Lower leg skin (tissue), 4 donors: ENCODE measurements around the gene GLYATL2. TPM values are rescaled to one million over a fixed set of nuclear protein-coding genes. Genes with fewer than 3 reads are reported as not detected.

Experiments
- DNase-seq, 2 donors: peaks; one replicate each; pipeline ENCODE4 v3.0.0-alpha.2; 2019; ENCODE audit warnings: low spot score in 2 of 2
- H3K4me3 ChIP-seq: fragments of 200-600 bp; sonication (generic); 2 replicates; pipeline ENCODE4 v1.5.1; 2017; ENCODE audit warnings: mild to moderate bottlenecking, low read depth; ENCODE audit not compliant: poor library complexity, severe bottlenecking
- POLR2A ChIP-seq, 2 donors: fragments of 450-650 bp; IDR thresholded peaks; one replicate each; pipeline ENCODE4 v1.6.1; 2016 to 2017; ENCODE audit warnings: antibody characterized with exemption in 2 of 2, mild to moderate bottlenecking in 1 of 2, moderate library complexity in 1 of 2
- WGBS, 2 donors: methylation state at CpG; one replicate each; pipeline ENCODE4 v1.1.5; 2018; 5-methylcytosine and 5-hydroxymethylcytosine counted together
- intact Hi-C: fragments of 100-400 bp; cut with DNase I; formaldehyde crosslinking; loops from one replicate; pipeline ENCODE4 v1.15.0; 2023; ENCODE audit warnings: low total_unique reads
- total RNA-seq, 4 donors: library from RNA; depleted of rRNA; stranded (reverse); fragments of >200 nt; gene quantifications; one replicate each; pipeline ENCODE4 v1.1.0, GENCODE V29; 2016
- TF ChIP-seq, protein P1 (sequence below), 3 donors: fragments of 450-650 bp; IDR thresholded peaks; one replicate each; pipeline ENCODE4 v1.5.1; 2016; ENCODE audit warnings: antibody characterized with exemption in 3 of 3, mild to moderate bottlenecking in 3 of 3, moderate library complexity in 2 of 3

GLYATL2 gene
- total RNA-seq, 4 donors from 2014 or later, result 0.61 to 2.3 (median 1.9) TPM; not detected in 1

DNA sequence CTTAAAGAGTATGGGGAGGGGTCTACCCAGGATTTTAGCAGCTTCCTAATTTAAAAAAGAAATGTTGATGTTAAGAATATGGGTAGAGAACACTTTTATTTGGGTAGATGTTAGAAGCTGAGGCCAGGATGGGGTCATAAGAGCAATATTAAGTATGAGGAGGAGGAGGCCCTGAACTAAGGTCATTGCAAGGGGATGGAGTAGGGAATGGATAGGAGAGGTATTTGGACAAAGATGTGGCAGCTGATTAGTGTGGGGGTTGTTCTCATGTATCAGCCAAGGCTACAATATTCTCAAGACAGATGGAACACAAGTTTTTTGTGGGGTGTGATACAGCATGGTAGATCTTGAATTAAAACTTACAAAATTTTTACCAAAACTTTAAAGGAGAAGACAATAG lies 35.7 kb upstream of the GLYATL2 start:
- no peak overlapping the region for H3K4me3 ChIP-seq
- TF ChIP-seq, protein P1, sequence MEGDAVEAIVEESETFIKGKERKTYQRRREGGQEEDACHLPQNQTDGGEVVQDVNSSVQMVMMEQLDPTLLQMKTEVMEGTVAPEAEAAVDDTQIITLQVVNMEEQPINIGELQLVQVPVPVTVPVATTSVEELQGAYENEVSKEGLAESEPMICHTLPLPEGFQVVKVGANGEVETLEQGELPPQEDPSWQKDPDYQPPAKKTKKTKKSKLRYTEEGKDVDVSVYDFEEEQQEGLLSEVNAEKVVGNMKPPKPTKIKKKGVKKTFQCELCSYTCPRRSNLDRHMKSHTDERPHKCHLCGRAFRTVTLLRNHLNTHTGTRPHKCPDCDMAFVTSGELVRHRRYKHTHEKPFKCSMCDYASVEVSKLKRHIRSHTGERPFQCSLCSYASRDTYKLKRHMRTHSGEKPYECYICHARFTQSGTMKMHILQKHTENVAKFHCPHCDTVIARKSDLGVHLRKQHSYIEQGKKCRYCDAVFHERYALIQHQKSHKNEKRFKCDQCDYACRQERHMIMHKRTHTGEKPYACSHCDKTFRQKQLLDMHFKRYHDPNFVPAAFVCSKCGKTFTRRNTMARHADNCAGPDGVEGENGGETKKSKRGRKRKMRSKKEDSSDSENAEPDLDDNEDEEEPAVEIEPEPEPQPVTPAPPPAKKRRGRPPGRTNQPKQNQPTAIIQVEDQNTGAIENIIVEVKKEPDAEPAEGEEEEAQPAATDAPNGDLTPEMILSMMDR (IDR thresholded peaks at IDR 0.05), result no peak
- TF ChIP-seq POLR2A (IDR thresholded peaks at IDR 0.05), result no peak
- DNase-seq, result no peak
- intact Hi-C loops, result no loop called here

DNA sequence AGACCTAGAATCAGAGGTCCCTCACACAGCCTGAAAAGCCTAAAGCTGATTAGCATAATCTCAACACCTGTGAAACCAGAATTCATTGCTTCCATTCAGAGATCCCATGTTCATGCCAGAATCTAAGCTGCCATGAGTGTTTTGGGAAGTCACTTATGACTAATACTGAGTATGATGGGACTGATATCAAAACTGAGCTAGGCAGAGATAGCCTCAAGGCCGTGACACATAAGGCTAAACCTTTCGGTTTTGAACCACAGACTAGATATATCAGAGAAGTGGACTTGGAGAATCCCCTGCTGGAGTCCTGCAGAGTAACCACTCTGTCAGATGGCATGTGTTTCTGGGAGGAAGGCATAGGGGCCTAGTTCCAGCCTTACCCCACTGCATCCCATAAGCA lies 23.1 kb upstream of the GLYATL2 start:
- TF ChIP-seq POLR2A (IDR thresholded peaks at IDR 0.05), result no peak
- TF ChIP-seq, protein P1 (IDR thresholded peaks at IDR 0.05), result no peak

DNA sequence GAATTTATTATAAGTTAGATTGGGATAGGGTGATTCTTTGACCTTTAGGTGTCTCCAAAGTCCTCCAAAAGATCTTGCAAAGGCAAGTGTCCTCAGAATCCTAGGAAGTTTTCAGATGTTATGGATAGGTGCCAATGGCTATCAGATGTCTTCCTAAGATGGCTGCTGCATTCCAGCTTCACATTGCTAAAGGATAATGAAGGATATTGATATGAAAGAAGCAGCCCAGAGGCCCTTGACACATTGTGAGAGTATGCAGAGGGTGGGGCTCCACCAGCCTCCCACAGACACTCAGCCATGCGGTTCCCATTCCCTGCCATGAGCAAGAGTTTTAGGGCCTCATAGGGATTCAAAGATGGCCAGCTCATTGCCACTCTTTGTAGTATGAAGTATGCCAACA lies 22.3 kb upstream of the GLYATL2 start:
- intact Hi-C loops, result no loop called here
- DNase-seq, result no peak
- H3K4me3 ChIP-seq, result no peak overlapping the region
- WGBS, 2 donors, result 100% methylated on average over 1 of the region's 1 CpG
- no peak for TF ChIP-seq POLR2A (IDR thresholded peaks at IDR 0.05)
- TF ChIP-seq, protein P1 (IDR thresholded peaks at IDR 0.05), result no peak

More for the DNA sequence above, 23.1 kb upstream of the GLYATL2 start:
- DNase-seq, result no peak
- 69 to 82% methylated on average over 2 of the region's 2 CpGs for WGBS, 2 donors
- H3K4me3 ChIP-seq, result no peak overlapping the region
- intact Hi-C loops, result no loop called here

DNA sequence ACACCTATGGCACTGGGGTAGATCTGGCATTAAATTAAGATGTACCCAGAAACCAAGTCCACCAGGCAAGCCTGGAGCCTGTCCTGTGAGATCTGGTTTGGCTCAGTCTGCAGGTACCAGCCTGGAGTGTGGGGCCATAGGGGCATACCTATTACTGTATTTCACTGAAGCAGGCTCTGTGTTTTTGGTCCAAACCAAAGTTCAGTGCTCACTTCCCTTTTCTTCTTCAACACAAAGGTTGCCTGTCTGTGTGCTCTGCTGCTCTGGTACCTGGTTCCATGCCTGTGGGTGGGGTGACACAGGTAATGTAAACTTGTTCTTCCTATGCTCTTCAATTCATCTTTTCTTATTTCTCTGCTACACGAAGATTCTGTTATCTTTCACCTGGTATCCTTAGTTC lies 19.8 kb upstream of the GLYATL2 start:
- 0% methylated on average over 1 of the region's 1 CpG for WGBS, 2 donors
- intact Hi-C loops, result no loop called here
- DNase-seq, result no peak
- TF ChIP-seq POLR2A (IDR thresholded peaks at IDR 0.05), result no peak
- TF ChIP-seq, protein P1 (IDR thresholded peaks at IDR 0.05), result no peak
- no peak overlapping the region for H3K4me3 ChIP-seq

DNA sequence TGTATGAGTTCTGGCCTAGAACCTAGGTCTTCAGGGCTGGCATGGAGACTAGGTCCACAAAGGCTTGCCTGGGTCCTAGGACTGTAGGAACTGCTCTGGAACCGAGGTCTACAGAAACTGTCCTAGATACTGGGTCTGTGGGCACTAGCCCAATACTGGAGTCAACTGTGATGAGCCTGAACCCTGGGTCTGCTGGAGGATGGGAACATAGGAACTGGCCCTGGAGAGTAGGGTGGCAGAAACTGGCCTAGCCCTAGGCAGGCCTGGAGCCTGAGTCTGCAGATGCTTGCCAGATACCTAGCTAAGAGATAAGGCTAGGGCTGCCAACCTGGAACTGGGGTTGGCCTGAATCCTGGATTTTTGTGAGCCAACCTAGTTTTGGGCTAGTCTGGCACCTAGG lies 19.2 kb upstream of the GLYATL2 start:
- intact Hi-C loops, result no loop called here
- no peak for TF ChIP-seq POLR2A (IDR thresholded peaks at IDR 0.05)
- TF ChIP-seq, protein P1 (IDR thresholded peaks at IDR 0.05), result no peak
- no peak overlapping the region for H3K4me3 ChIP-seq
- no peak for DNase-seq
- WGBS, 2 donors, result 75 to 82% methylated on average over 1 of the region's 1 CpG

DNA sequence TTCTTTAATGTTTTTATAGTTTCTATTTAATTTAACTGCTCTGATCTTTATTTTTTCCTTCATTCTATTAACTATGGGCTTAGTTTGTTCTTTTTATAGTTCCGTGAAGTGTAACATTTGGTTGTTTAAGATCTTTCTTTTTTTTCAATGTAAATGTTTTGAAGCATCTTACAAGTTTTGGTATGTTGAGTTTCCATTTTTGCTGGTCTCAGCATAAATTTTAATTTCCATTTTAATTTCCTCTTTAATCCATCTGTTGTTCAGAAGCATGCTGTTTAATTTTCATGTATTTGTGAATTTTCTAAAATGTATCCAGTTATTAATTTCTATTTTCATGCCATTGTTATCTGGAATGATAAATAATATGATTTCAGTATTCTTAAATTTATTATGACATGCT lies 17.0 kb upstream of the GLYATL2 start:
- intact Hi-C loops, result no loop called here
- DNase-seq, result no peak
- 88 to 92% methylated on average over 1 of the region's 1 CpG for WGBS, 2 donors
- H3K4me3 ChIP-seq, result no peak overlapping the region
- TF ChIP-seq, protein P1 (IDR thresholded peaks at IDR 0.05), result no peak
- TF ChIP-seq POLR2A (IDR thresholded peaks at IDR 0.05), result no peak
